Jurkat, Clone E6-1 (cell line): Measurements from ENCODE around the gene HDAC5. TPM values are rescaled to one million over a fixed set of nuclear protein-coding genes. Genes with fewer than 3 reads are reported as not detected.
"Not testable (repeated sequence)": the region's sequence is repeated elsewhere in the genome, so short reads cannot be mapped to it uniquely, and the experiment has no call there.

ENCODE experiments used
- DNase-seq: peaks from one replicate; pipeline ENCODE4 v3.0.0-alpha.2; 2011; ENCODE audit warnings: low read depth, low spot score
- H3K4me3 ChIP-seq: 2 replicates; pipeline ENCODE4 v1.5.1; 2011; ENCODE audit warnings: mild to moderate bottlenecking, low read length, control low read depth, moderate library complexity
- polyA plus RNA-seq: library from polyadenylated mRNA; unstranded; fragments of >200 nt; gene quantifications from one replicate; pipeline ENCODE4 v1.2.1, GENCODE V29; 2012; ENCODE audit warnings: missing spikeins; ENCODE audit not compliant: insufficient read length, insufficient read depth

The HDAC5 gene
- polyA plus RNA-seq, result 9.4 TPM

- peak; percentile 89 for DNase-seq
- H3K4me3 ChIP-seq, result peak within 1 kb of the TSS; percentile 73
Measured at GRCh38 chr17:44123356-44124117, at the start of gene HDAC5. HDAC5 (minus strand) TSS chr17:44123641; CDS start chr17:44117515, 6,126 bp downstream.

GRCh38 chr17:44171931-44172455 lies 48.6 kb upstream of the HDAC5 start:
- no peak for DNase-seq
- H3K4me3 ChIP-seq, result no peak overlapping the region

- no peak within 1 kb of the TSS for H3K4me3 ChIP-seq
- DNase-seq, result no peak
Measured at GRCh38 chr17:44170499-44171201, 47.2 kb upstream of the HDAC5 start, which contains the start of gene ASB16. ASB16 (plus strand) TSS chr17:44170704; CDS start chr17:44170790, 86 bp downstream.

- no peak overlapping the region for H3K4me3 ChIP-seq
Measured at GRCh38 chr17:44170135-44170498, 46.7 kb upstream of the HDAC5 start.

GRCh38 chr17:44167181-44167861 lies 43.9 kb upstream of the HDAC5 start:
- DNase-seq, result no peak
- no peak overlapping the region for H3K4me3 ChIP-seq

More at GRCh38 chr17:44170135-44170498, 46.7 kb upstream of the HDAC5 start:
- DNase-seq, result no peak

- no peak for DNase-seq
- no peak overlapping the region for H3K4me3 ChIP-seq
Measured at GRCh38 chr17:44164476-44164875, 41.0 kb upstream of the HDAC5 start.

- no peak overlapping the region for H3K4me3 ChIP-seq
- no peak for DNase-seq
Measured at GRCh38 chr17:44159519-44160210, 36.2 kb upstream of the HDAC5 start.

- H3K4me3 ChIP-seq, result no peak overlapping the region
- DNase-seq, result no peak
Measured at GRCh38 chr17:44155488-44155887, 32.0 kb upstream of the HDAC5 start.

- DNase-seq, result no peak
- no peak overlapping the region for H3K4me3 ChIP-seq
Measured at GRCh38 chr17:44152875-44153274, 29.4 kb upstream of the HDAC5 start.

- DNase-seq, result no peak
- no peak overlapping the region for H3K4me3 ChIP-seq
Measured at GRCh38 chr17:44149750-44150329, 26.4 kb upstream of the HDAC5 start.

GRCh38 chr17:44149066-44149465 lies 25.6 kb upstream of the HDAC5 start:
- not testable (repeated sequence) for DNase-seq, H3K4me3 ChIP-seq

GRCh38 chr17:44147812-44148211 lies 24.4 kb upstream of the HDAC5 start:
- DNase-seq, result no peak
- H3K4me3 ChIP-seq, result no peak overlapping the region

- DNase-seq, result no peak
- H3K4me3 ChIP-seq, result no peak overlapping the region
Measured at GRCh38 chr17:44146375-44147346, 23.2 kb upstream of the HDAC5 start.

- DNase-seq, result no peak
Measured at GRCh38 chr17:44144966-44145739, 21.7 kb upstream of the HDAC5 start.

GRCh38 chr17:44143921-44144320 lies 20.5 kb upstream of the HDAC5 start:
- H3K4me3 ChIP-seq, DNase-seq: not testable (repeated sequence)

More at GRCh38 chr17:44144966-44145739, 21.7 kb upstream of the HDAC5 start:
- H3K4me3 ChIP-seq, result no peak overlapping the region

GRCh38 chr17:44137891-44138709 lies 14.7 kb upstream of the HDAC5 start:
- no peak for DNase-seq
- H3K4me3 ChIP-seq, result no peak overlapping the region
